Astrocyte (in vitro differentiated cells and primary cell): Measurements from ENCODE around the gene CDC37. TPM values are rescaled to one million over a fixed set of nuclear protein-coding genes. Genes with fewer than 3 reads are reported as not detected.

Experiments
- DNase-seq: peaks from one replicate; pipeline ENCODE4 v3.0.0-alpha.2; 2010; ENCODE audit warnings: low read depth
- FAIRE-seq: peaks from 2 replicates; lab custom pipeline; 2011; peaks lifted over from hg19 to GRCh38; lab: Jason Lieb, UNC
- H2AFZ ChIP-seq: 2 replicates; pipeline ENCODE4 v1.6.0; 2012; ENCODE audit warnings: low read depth, low read length, inconsistent platforms
- H3K27ac ChIP-seq: 2 replicates; pipeline ENCODE4 v1.5.1; 2011; ENCODE audit warnings: low read depth, low read length, inconsistent platforms
- H3K27me3 ChIP-seq: 2 replicates; pipeline ENCODE4 v1.6.0; 2011; ENCODE audit warnings: low read length, inconsistent platforms; ENCODE audit not compliant: insufficient read depth
- H3K36me3 ChIP-seq: 2 replicates; pipeline ENCODE4 v1.5.1; 2011; ENCODE audit warnings: low read length, inconsistent platforms; ENCODE audit not compliant: insufficient read depth
- H3K4me1 ChIP-seq: 2 replicates; pipeline ENCODE4 v1.5.1; 2011; ENCODE audit warnings: low read length, inconsistent platforms; ENCODE audit not compliant: insufficient read depth
- H3K4me2 ChIP-seq: 2 replicates; pipeline ENCODE4 v1.6.0; 2012; ENCODE audit warnings: low read length, inconsistent platforms
- H3K4me3 ChIP-seq: 2 replicates; pipeline ENCODE4 v1.5.1; 2011; ENCODE audit warnings: low read depth, mild to moderate bottlenecking, low read length, inconsistent platforms; ENCODE audit not compliant: insufficient read depth
- H3K79me2 ChIP-seq: 2 replicates; pipeline ENCODE4 v1.6.0; 2012; ENCODE audit warnings: mild to moderate bottlenecking, low read length, inconsistent platforms; ENCODE audit not compliant: insufficient read depth
- H3K9ac ChIP-seq: 2 replicates; pipeline ENCODE4 v1.6.0; 2012; ENCODE audit warnings: mild to moderate bottlenecking, low read length, inconsistent platforms
- H3K9me3 ChIP-seq: 2 replicates; pipeline ENCODE4 v1.5.1; 2012; ENCODE audit warnings: low read depth, mild to moderate bottlenecking, low read length, inconsistent platforms; ENCODE audit not compliant: insufficient read depth
- H4K20me1 ChIP-seq: 2 replicates; pipeline ENCODE4 v1.6.0; 2012; ENCODE audit warnings: low read length, inconsistent platforms; ENCODE audit not compliant: insufficient read depth
- H3K27ac Mint-ChIP-seq: one replicate; pipeline ENCODE4 v1.8.0; 2021; ENCODE audit warnings: mild to moderate bottlenecking, mixed read lengths; ENCODE audit not compliant: unreplicated experiment
- H3K27me3 Mint-ChIP-seq: one replicate; pipeline ENCODE4 v1.8.0; 2021; ENCODE audit warnings: low read depth, mixed read lengths; ENCODE audit not compliant: unreplicated experiment
- H3K36me3 Mint-ChIP-seq: one replicate; pipeline ENCODE4 v1.8.0; 2021; ENCODE audit warnings: low read depth, mixed read lengths; ENCODE audit not compliant: unreplicated experiment
- H3K4me1 Mint-ChIP-seq: one replicate; pipeline ENCODE4 v1.8.0; 2021; ENCODE audit warnings: low read depth, mixed read lengths; ENCODE audit not compliant: unreplicated experiment
- H3K4me3 Mint-ChIP-seq: one replicate; pipeline ENCODE4 v1.8.0; 2021; ENCODE audit warnings: mild to moderate bottlenecking, moderate library complexity, mixed read lengths; ENCODE audit not compliant: unreplicated experiment
- H3K9me3 Mint-ChIP-seq: one replicate; pipeline ENCODE4 v1.8.0; 2021; ENCODE audit warnings: mild to moderate bottlenecking, mixed read lengths; ENCODE audit not compliant: unreplicated experiment
- CTCF ChIP-seq: IDR thresholded peaks from 2 replicates; pipeline ENCODE4 v1.5.1; 2011; ENCODE audit warnings: low read depth, mild to moderate bottlenecking, inconsistent platforms, low read length, moderate library complexity; ENCODE audit not compliant: insufficient read depth
- EZH2 ChIP-seq: IDR thresholded peaks from 2 replicates; pipeline ENCODE4 v1.6.1; 2012; ENCODE audit warnings: mild to moderate bottlenecking, low read length, inconsistent platforms; ENCODE audit not compliant: insufficient read depth
- total RNA-seq: library from RNA; stranded (reverse); gene quantifications from 2 replicates; pipeline ENCODE4 v1.2.1, GENCODE V29; 2021

Gene CDC37
- total RNA-seq, 1 donor from 2014 or later: 240 TPM

- no peak overlapping the region for H2AFZ ChIP-seq
- TF ChIP-seq CTCF: no peak
- TF ChIP-seq EZH2: peak; percentile 24
- H3K4me2 ChIP-seq: peak overlapping the region; percentile 90
- H3K9ac ChIP-seq: peak overlapping the region; percentile 37
- peaks cover 36% of the 10 kb centered on the region for H3K27me3 Mint-ChIP-seq
- H4K20me1 ChIP-seq: peaks cover 31% of the 10 kb centered on the region
- H3K4me1 ChIP-seq: peaks cover 39% of the 10 kb centered on the region
- peaks cover 22% of the 10 kb centered on the region for H3K27me3 ChIP-seq
- no peak for FAIRE-seq
- peak overlapping the region; percentile 79 for H3K4me3 Mint-ChIP-seq
- peaks cover 2% of the 10 kb centered on the region for H3K9me3 Mint-ChIP-seq
- H3K27ac Mint-ChIP-seq: peak overlapping the region; percentile 85
- peak overlapping the region; percentile 28 for H3K4me3 ChIP-seq
- no peaks in the 10 kb centered on the region for H3K79me2 ChIP-seq
- peaks cover 3% of the 10 kb centered on the region for H3K9me3 ChIP-seq
- DNase-seq: no peak
- no peak overlapping the region for H3K27ac ChIP-seq
- H3K36me3 ChIP-seq: no peaks in the 10 kb centered on the region
- no peaks in the 10 kb centered on the region for H3K36me3 Mint-ChIP-seq
- peaks cover 18% of the 10 kb centered on the region for H3K4me1 Mint-ChIP-seq
Observed at GRCh38 chr19:10418485-10419199, 15.3 kb upstream of the CDC37 start.

- peaks cover 31% of the 10 kb centered on the region for H4K20me1 ChIP-seq
- peaks cover 2% of the 10 kb centered on the region for H3K9me3 Mint-ChIP-seq
- no peaks in the 10 kb centered on the region for H3K36me3 ChIP-seq
- FAIRE-seq: no peak
- no peaks in the 10 kb centered on the region for H3K79me2 ChIP-seq
- DNase-seq: no peak
- TF ChIP-seq EZH2: no peak
- no peak for TF ChIP-seq CTCF
- H3K36me3 Mint-ChIP-seq: no peaks in the 10 kb centered on the region
- peaks cover 31% of the 10 kb centered on the region for H3K27me3 Mint-ChIP-seq
- H3K4me2 ChIP-seq: peak overlapping the region; percentile 90
- peaks cover 22% of the 10 kb centered on the region for H3K27me3 ChIP-seq
- peaks cover 39% of the 10 kb centered on the region for H3K4me1 ChIP-seq
- no peak overlapping the region for H2AFZ ChIP-seq
- H3K9ac ChIP-seq: peak overlapping the region; percentile 37
- peak overlapping the region; percentile 28 for H3K4me3 ChIP-seq
- H3K4me3 Mint-ChIP-seq: peak overlapping the region; percentile 79
- no peak overlapping the region for H3K27ac ChIP-seq
- H3K4me1 Mint-ChIP-seq: peaks cover 18% of the 10 kb centered on the region
- peak overlapping the region; percentile 85 for H3K27ac Mint-ChIP-seq
- H3K9me3 ChIP-seq: peaks cover 3% of the 10 kb centered on the region
Observed at GRCh38 chr19:10418235-10418484, 14.8 kb upstream of the CDC37 start.

- TF ChIP-seq CTCF (no peak), EZH2 (no peak)
- Mint-ChIP-seq H3K9me3 (peaks cover 2% of the 10 kb centered on the region), H3K27ac (no peak overlapping the region), H3K27me3 (peaks cover 29% of the 10 kb centered on the region), H3K4me1 (peaks cover 18% of the 10 kb centered on the region), H3K36me3 (no peaks in the 10 kb centered on the region), H3K4me3 (peak overlapping the region; percentile 79)
- no peak overlapping the region for H3K9ac ChIP-seq
- H3K4me1 ChIP-seq: peaks cover 39% of the 10 kb centered on the region
- DNase-seq: no peak
- H3K79me2 ChIP-seq: no peaks in the 10 kb centered on the region
- H3K27me3 ChIP-seq: peaks cover 22% of the 10 kb centered on the region
- FAIRE-seq: no peak
- H3K36me3 ChIP-seq: no peaks in the 10 kb centered on the region
- H3K27ac ChIP-seq: no peak overlapping the region
- H3K4me2 ChIP-seq: peak overlapping the region; percentile 90
- H4K20me1 ChIP-seq: peaks cover 31% of the 10 kb centered on the region
- no peak overlapping the region for H3K4me3 ChIP-seq
- H3K9me3 ChIP-seq: peaks cover 3% of the 10 kb centered on the region
- H2AFZ ChIP-seq: no peak overlapping the region
Observed at GRCh38 chr19:10417541-10418234, 14.3 kb upstream of the CDC37 start.
